Spinal cord (tissue), 10 donors: ENCODE data around the gene C18orf63. TPM values are rescaled to one million over a fixed set of nuclear protein-coding genes. Genes with fewer than 3 reads are reported as not detected.
A peak's percentile ranks its signal among the peaks of the same experiment; 100 is the strongest.

Source experiments
- DNase-seq, 6 donors: peaks; one replicate each; pipeline versions ENCODE4 v3.0.0 to v3.0.0-alpha.2; 2013 to 2015; ENCODE audit warnings: low spot score in 6 of 6, low read depth in 4 of 6
- H3K27ac ChIP-seq: one replicate; pipeline ENCODE4 v1.5.1; 2013; ENCODE audit warnings: low read depth, low read length, control low read depth
- H3K27me3 ChIP-seq: one replicate; pipeline ENCODE4 v1.6.1; 2013; ENCODE audit warnings: low read length; ENCODE audit not compliant: control insufficient read depth, insufficient read depth
- H3K36me3 ChIP-seq: one replicate; pipeline ENCODE4 v1.6.1; 2013; ENCODE audit warnings: low read length; ENCODE audit not compliant: control insufficient read depth, insufficient read depth
- H3K4me1 ChIP-seq: one replicate; pipeline ENCODE4 v1.6.1; 2013; ENCODE audit warnings: low read length; ENCODE audit not compliant: control insufficient read depth, insufficient read depth
- H3K4me3 ChIP-seq: one replicate; pipeline ENCODE4 v1.5.1; 2013; ENCODE audit warnings: low read depth, low read length, control low read depth
- H3K9me3 ChIP-seq: one replicate; pipeline ENCODE4 v1.6.1; 2013; ENCODE audit warnings: low read length; ENCODE audit not compliant: control insufficient read depth, insufficient read depth
- WGBS: methylation state at CpG from one replicate; pipeline ENCODE4 v1.1.5; 2013; ENCODE audit warnings: missing lambda C conversion rate; ENCODE audit not compliant: insufficient coverage; 5-methylcytosine and 5-hydroxymethylcytosine counted together
- polyA plus RNA-seq, 2 donors: library from polyadenylated mRNA; unstranded; fragments of 120-200 nt; gene quantifications; one replicate each; pipeline ENCODE4 v1.2.1, GENCODE V29; 2013; ENCODE audit not compliant: insufficient read length in 2 of 2
- total RNA-seq, 2 donors: library from RNA; depleted of rRNA in 1 of 2; stranded (reverse); fragments of 120-200 nt in 1 of 2; fragments of >200 nt in 1 of 2; gene quantifications; one replicate each; pipeline versions ENCODE4 v1.2.3 to v1.2.4, GENCODE V29; 2013 to 2014
- donor health status: healthy.

Gene C18orf63
- total and polyA plus RNA-seq, 4 donors = not detected

DNA sequence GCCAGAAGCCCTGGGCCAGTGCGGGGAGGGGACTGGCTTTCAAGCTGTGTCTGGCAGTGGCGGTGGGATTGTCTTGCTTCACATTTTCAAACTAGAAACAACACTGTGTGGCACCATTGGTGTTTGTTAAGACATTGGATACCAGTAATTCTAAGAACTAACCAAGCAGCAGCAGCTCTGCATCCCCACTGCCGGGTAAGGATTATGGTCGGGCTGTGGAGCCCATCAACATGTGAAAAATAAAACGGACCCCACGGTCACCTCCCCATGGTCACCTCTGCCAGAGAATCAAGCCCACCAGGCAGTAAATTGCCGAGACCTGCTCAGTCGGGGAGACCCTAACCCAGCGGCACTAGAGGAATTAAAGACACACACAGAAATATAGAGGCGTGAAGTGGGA is 65.3 kb downstream of the C18orf63 start:
- no peak for DNase-seq
- 90% methylated on average over 2 of the region's 10 CpGs for WGBS
- no peaks in the 10 kb centered on the region for H3K27me3 ChIP-seq
- no peak overlapping the region for H3K4me3 ChIP-seq
- no peak overlapping the region for H3K27ac ChIP-seq
- no peaks in the 10 kb centered on the region for H3K36me3 ChIP-seq
- no peaks in the 10 kb centered on the region for H3K9me3 ChIP-seq
- no peaks in the 10 kb centered on the region for H3K4me1 ChIP-seq

DNA sequence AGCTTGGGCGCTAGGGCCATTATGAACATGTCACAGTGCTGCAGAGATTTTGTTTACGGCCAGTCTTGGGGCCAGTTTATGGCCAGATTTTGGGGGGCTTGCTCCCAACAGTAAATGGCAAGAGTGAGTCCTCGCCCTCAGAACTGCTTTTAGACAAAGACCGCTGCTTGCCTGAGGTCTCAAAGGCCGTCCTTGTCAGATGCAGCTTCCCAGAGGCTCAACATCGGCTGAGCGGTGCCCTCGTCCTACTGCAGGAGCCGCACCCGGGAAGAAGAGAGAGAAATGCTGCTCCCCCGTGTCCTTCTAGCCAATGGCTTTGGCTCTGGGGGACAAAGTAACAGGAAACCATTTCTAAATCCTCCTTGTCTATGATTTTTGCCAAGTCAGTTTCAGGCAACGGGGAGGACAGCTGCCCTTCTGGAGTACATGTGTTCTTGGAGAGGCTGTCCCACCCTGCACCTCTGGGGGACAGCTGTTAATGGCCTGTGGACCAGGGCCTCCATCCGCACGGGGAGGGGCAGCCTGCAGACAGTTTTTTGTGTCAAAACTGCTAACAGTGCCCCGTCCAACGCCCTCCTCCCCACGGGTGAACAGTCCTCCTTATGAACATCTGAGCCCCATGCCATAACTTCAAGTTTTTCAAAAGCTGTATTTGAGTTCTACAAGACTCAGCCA is 66.1 kb downstream of the C18orf63 start:
- H3K27me3 ChIP-seq = no peaks in the 10 kb centered on the region
- no peaks in the 10 kb centered on the region for H3K4me1 ChIP-seq
- WGBS = 95% methylated on average over 16 of the region's 17 CpGs
- no peaks in the 10 kb centered on the region for H3K9me3 ChIP-seq
- no peak for DNase-seq
- H3K36me3 ChIP-seq = no peaks in the 10 kb centered on the region
- H3K4me3 ChIP-seq = no peak overlapping the region
- H3K27ac ChIP-seq = no peak overlapping the region

DNA sequence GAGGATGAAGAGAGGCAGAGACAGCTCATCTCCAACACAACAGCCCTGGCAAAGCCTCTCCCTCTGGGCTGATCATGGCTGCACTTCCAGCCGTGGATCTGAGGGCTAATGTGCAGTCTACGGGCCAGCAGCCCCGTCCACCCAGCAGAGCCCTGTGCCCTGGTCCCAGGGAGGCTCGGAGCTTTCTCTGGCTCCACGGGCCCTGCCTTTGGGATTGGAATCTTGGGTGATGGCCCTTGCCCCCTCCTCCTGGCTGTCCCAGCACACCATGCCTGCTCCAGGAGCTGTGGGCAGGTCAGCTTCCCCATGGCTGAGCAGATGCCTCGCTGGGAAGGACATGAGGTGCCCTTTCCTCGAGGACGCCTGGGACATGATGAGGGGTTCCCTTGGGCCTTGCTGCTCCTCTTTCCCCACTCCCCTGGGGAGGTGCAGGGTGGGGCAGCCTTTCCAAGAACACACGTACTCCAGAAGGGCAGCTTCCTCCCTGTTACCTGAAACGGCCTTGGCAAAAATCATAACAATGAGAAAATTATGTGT is 66.9 kb downstream of the C18orf63 start:
- H3K4me3 ChIP-seq = no peak overlapping the region
- H3K4me1 ChIP-seq = no peaks in the 10 kb centered on the region
- 98% methylated on average over 7 of the region's 10 CpGs for WGBS
- no peak overlapping the region for H3K27ac ChIP-seq
- no peak for DNase-seq
- no peaks in the 10 kb centered on the region for H3K27me3 ChIP-seq
- no peaks in the 10 kb centered on the region for H3K9me3 ChIP-seq
- no peaks in the 10 kb centered on the region for H3K36me3 ChIP-seq

DNA sequence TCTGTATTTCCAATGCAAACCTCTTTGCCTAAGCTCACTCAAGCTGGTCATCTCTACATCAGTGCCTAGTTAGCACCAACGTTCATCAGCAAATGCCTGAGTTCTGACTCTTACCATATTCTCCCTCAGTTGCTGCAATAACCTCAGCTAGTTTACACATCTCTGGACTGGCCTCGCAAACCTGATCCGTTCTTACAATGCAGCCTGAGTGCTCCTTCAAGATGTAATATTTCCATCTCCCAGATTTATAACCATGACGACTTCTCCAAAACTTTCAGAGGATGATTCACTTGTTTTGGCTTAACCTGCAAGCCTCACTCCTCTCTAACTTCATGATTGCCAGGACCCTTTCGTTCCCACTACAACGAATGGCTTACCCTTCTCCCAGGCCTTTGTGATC is 71.7 kb downstream of the C18orf63 start:
- no peak overlapping the region for H3K27ac ChIP-seq
- no peak overlapping the region for H3K4me3 ChIP-seq
- peaks cover 14% of the 10 kb centered on the region for H3K4me1 ChIP-seq
- no peaks in the 10 kb centered on the region for H3K9me3 ChIP-seq
- DNase-seq = no peak
- H3K36me3 ChIP-seq = no peaks in the 10 kb centered on the region
- no peaks in the 10 kb centered on the region for H3K27me3 ChIP-seq
- 88% methylated on average over 6 of the region's 6 CpGs for WGBS

DNA sequence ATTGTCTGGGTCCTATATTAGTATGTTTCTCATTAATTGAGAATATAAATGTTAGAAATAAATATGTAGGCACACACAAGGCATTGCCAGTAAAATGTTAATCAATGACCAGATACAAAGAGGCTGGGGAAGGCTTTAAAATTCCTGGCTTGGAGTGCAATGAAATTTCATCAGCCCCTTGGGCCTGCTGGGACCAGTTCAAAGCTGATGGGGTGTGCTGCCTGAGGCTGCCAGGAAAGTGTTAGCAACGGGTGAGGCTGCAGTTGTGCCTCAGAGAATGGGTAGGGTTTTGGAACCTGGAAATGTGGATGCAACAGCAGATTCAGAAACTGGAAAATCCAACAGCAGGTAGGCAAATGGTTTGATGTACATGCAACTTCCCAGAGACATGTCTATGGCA is 72.6 kb downstream of the C18orf63 start:
- H3K27me3 ChIP-seq = no peaks in the 10 kb centered on the region
- peaks cover 14% of the 10 kb centered on the region for H3K4me1 ChIP-seq
- H3K4me3 ChIP-seq = no peak overlapping the region
- DNase-seq = peak in 1 of 6 donors; percentile 47
- H3K36me3 ChIP-seq = no peaks in the 10 kb centered on the region
- no peaks in the 10 kb centered on the region for H3K9me3 ChIP-seq
- H3K27ac ChIP-seq = no peak overlapping the region
- 56% methylated on average over 1 of the region's 1 CpG for WGBS

DNA sequence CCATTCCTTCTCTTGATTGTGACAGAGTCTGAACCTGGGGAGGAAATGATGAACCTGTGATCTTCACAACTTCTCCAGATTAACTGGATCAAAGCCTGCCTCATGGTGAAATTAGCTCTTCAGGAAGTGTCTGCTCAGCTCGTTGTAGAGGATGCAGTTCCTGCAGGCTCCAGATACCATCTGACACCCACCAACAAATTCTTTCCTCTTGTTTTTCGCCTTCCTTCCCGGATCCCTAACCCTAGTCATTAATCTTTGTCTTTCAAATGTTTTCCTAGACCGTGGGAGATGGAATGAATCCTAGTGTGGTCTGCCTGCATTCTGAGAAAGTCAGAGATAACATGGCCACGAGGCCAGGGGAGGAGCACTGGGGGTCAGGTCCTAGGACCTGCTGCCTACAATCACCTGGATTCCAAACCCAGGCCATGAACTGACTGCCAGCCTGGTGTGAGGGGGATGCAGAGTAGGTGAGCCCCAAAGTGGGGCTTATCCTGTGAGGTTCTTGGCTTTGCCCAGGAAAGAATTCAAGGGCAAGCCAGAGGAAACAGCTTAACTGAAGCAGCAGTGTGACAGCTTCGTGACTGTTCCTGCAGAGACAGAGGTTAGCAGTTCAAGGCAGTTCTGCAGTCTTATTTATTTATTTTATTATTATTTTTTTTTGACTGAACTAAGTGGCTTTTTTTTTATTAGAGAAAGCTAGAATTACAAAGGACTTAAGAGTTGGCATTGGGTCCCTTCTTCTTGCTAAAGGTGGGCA is 73.7 kb downstream of the C18orf63 start:
- H3K36me3 ChIP-seq = no peaks in the 10 kb centered on the region
- H3K9me3 ChIP-seq = no peaks in the 10 kb centered on the region
- H3K4me1 ChIP-seq = peaks cover 14% of the 10 kb centered on the region
- no peaks in the 10 kb centered on the region for H3K27me3 ChIP-seq
- no peak overlapping the region for H3K27ac ChIP-seq
- DNase-seq = peak in 1 of 6 donors; percentile 21
- 42% methylated on average over 4 of the region's 6 CpGs for WGBS
- H3K4me3 ChIP-seq = no peak overlapping the region

DNA sequence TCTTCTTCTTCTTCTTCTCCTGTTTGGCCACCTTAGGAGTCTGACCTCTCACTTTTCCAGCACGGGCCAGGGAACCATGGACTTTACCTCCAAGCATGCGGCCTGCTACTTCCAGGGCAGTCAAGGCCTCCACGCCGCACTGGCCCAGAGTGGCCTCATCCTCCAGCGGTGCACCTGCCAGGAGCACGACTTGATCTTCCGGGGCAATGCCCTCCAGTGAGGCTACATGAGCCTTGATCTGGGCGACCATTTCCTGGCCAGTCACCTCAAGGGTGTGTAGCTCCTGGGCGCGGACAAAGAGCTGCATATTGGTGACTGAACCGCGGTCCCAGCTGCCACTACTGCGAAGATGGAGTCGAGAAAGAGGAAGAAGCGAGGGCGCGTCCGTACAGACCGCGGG is 74.4 kb downstream of the C18orf63 start:
- 96% methylated on average over 13 of the region's 20 CpGs for WGBS
- Histone ChIP-seq H3K27ac (no peak overlapping the region), H3K36me3 (no peaks in the 10 kb centered on the region), H3K4me1 (peaks cover 14% of the 10 kb centered on the region), H3K4me3 (no peak overlapping the region), H3K27me3 (no peaks in the 10 kb centered on the region), H3K9me3 (no peaks in the 10 kb centered on the region)
- no peak for DNase-seq

DNA sequence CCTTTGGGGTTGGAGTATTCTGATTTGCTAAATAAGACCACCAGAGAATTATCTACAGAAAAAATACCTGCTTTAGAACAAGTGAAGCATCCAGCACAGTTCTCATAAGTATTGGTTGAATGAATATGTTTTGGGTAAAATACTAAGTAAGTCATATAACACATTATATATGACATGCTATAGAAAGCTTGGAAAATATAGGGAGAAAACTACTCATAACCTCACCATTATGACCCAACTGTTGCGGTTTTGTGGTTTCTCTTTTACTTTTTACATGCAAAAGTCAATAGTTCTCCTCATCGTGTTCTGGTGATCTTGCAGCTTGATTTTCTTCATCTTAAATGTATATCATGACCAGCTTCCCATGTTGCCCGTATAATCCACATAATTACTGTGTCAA is 75.3 kb downstream of the C18orf63 start:
- H3K4me3 ChIP-seq = no peak overlapping the region
- no peaks in the 10 kb centered on the region for H3K9me3 ChIP-seq
- H3K36me3 ChIP-seq = no peaks in the 10 kb centered on the region
- H3K4me1 ChIP-seq = peaks cover 17% of the 10 kb centered on the region
- 100% methylated on average over 2 of the region's 3 CpGs for WGBS
- H3K27me3 ChIP-seq = no peaks in the 10 kb centered on the region
- no peak overlapping the region for H3K27ac ChIP-seq
- no peak for DNase-seq

DNA sequence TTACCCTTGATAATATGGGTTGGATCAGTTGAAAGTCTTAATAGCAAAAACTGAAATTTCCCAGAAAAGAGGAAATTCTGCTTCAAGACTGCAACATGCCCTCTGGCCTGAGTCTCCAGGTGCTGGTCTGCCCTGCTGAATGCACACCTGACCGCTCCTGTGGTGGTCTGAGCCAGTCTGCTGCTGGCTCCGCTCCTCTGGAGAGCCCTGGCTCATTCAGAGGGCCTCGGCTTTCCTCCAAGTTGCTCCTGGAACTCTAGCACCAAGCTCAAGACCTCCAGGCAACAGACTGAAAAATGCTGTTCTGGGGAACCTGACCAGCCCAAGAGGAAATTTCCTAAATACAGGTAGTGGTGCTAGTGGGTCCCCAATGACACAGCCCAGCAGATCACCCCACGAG is 76.7 kb downstream of the C18orf63 start:
- H3K4me3 ChIP-seq = no peak overlapping the region
- H3K27me3 ChIP-seq = no peaks in the 10 kb centered on the region
- 95% methylated on average over 3 of the region's 4 CpGs for WGBS

DNA sequence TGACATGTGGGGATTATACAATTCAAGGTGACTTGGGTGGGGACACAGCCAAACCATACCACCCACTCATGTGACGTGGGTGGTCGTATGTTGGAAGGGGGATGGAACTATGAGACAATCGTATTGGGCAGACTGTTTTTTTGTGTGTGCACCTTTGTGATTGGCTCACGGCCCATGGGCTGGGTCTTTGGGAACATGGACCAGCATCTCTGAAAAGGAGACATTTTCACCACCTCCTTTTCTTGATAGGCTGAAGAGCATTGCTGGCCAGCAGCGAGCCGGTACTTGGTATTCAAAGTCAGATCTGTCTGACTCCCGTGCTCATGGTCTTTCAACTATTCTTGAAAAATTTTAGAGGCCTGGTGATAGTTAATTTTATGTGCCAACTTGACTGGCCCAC is 79.4 kb downstream of the C18orf63 start:
- peaks cover 8% of the 10 kb centered on the region for H3K4me1 ChIP-seq
- H3K4me3 ChIP-seq = no peak overlapping the region
- no peaks in the 10 kb centered on the region for H3K36me3 ChIP-seq
- no peak overlapping the region for H3K27ac ChIP-seq
- H3K27me3 ChIP-seq = no peaks in the 10 kb centered on the region
- no peaks in the 10 kb centered on the region for H3K9me3 ChIP-seq
- WGBS = 100% methylated on average over 1 of the region's 7 CpGs
- DNase-seq = no peak

More for the DNA sequence above, 76.7 kb downstream of the C18orf63 start:
- H3K27ac ChIP-seq = no peak overlapping the region
- DNase-seq = no peak
- H3K9me3 ChIP-seq = no peaks in the 10 kb centered on the region
- peaks cover 19% of the 10 kb centered on the region for H3K4me1 ChIP-seq
- no peaks in the 10 kb centered on the region for H3K36me3 ChIP-seq
